C4-2B (cell line): ENCODE results near the gene MAGI2.

Experiments
- H3K27ac ChIP-seq: fragments of 450-650 bp; 2 replicates; pipeline ENCODE4 v1.5.1; 2017
- ZFX ChIP-seq: fragments of 450-650 bp; IDR thresholded peaks from 2 replicates; pipeline ENCODE4 v1.6.1; 2017
- TF ChIP-seq, protein P1 (sequence below): fragments of 450-650 bp; conservative IDR thresholded peaks from 2 replicates; pipeline ENCODE4 v1.5.1; 2017; ENCODE audit warnings: mild to moderate bottlenecking

MAGI2 gene

DNA sequence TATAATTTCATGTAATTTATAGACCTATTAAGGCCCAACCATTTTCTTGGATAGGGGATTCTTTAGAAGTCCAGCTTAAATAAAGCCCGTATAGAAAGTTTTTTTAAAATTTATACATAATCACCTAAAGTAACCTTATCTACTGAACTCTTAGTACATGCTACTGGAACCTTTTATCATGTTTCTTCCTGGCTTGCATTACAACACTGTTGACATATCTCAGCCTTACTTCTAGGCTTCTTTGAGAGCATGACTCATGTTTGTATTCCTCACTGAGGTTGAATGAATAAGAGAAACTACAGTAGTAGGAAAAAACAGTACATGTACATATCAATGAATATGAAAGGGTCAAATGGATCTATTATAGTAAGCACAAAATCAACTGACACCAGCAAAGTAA, 8.2 kb upstream of the MAGI2 start:
- no peak overlapping the region for H3K27ac ChIP-seq
- TF ChIP-seq ZFX = no peak
- TF ChIP-seq, protein P1, sequence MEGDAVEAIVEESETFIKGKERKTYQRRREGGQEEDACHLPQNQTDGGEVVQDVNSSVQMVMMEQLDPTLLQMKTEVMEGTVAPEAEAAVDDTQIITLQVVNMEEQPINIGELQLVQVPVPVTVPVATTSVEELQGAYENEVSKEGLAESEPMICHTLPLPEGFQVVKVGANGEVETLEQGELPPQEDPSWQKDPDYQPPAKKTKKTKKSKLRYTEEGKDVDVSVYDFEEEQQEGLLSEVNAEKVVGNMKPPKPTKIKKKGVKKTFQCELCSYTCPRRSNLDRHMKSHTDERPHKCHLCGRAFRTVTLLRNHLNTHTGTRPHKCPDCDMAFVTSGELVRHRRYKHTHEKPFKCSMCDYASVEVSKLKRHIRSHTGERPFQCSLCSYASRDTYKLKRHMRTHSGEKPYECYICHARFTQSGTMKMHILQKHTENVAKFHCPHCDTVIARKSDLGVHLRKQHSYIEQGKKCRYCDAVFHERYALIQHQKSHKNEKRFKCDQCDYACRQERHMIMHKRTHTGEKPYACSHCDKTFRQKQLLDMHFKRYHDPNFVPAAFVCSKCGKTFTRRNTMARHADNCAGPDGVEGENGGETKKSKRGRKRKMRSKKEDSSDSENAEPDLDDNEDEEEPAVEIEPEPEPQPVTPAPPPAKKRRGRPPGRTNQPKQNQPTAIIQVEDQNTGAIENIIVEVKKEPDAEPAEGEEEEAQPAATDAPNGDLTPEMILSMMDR = no peak

DNA sequence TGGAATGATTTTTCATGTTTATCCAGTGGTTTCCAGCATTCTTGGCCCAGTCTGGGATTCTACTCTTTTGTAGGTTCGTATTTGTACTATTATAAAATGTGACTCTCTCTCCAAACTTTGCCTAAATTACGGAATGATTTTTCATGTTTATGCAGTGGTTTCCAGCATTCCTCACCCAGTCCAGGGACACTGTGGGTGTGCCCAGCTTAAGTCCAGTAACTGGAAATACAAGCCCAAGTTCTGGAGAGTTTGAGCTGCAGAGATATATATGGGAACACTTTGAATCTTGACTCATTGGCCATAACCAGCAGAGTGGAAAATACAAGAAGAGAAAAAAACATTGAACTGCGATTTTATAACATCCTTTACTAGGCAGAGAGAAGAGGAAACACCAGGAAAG, 5.9 kb upstream of the MAGI2 start:
- no peak overlapping the region for H3K27ac ChIP-seq
- no peak for TF ChIP-seq ZFX
- TF ChIP-seq, protein P1 = no peak

DNA sequence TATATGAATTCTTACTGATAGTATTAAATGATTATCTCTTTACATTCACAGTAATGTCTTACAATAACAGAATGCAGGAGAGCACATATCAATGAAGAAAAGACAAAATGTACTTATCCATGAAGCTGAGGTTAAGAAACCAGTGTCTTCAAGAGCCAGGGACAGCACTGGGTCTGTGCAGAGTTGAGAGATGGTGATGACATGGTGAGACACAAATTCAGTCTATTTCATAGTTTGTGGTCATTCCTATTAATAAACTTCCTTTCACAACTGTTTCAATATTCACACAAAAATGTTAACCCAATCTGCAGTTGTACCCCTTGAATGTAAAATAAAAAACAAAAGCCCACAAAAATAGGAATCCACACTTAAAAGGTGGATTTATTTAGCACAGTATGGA, 5.3 kb upstream of the MAGI2 start:
- TF ChIP-seq, protein P1 = no peak
- TF ChIP-seq ZFX = no peak
- H3K27ac ChIP-seq = no peak overlapping the region

DNA sequence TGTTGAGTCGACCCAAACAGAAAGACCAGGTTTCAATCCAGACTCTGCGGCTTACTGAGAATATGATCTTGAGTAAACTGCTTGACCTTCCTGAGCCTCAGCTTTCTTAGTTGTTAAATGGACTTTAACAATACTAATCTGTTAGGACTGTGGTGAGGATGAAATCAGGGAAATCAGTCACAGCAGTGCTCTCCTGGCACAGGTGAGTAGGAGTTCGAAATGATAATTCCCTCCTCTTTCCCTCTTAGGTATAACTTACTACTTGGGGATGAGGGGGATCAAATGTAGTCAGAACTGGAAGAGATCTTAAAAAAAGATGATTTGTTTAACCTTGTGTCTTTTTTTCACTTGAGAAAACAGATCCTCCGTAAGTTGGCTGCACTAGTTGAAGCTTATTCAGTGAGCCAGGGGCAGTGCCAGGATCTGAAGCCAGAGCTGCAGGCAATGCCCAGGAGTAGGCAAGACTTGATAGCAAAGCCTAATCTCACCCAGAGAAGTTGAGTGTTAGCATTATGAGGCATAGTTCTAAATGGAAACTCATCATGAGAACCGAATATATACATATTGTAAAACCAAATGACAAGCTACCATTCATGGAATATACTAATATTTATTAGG, 1.8 kb upstream of the MAGI2 start:
- TF ChIP-seq, protein P1 = no peak
- TF ChIP-seq ZFX = no peak
- H3K27ac ChIP-seq = no peak overlapping the region

DNA sequence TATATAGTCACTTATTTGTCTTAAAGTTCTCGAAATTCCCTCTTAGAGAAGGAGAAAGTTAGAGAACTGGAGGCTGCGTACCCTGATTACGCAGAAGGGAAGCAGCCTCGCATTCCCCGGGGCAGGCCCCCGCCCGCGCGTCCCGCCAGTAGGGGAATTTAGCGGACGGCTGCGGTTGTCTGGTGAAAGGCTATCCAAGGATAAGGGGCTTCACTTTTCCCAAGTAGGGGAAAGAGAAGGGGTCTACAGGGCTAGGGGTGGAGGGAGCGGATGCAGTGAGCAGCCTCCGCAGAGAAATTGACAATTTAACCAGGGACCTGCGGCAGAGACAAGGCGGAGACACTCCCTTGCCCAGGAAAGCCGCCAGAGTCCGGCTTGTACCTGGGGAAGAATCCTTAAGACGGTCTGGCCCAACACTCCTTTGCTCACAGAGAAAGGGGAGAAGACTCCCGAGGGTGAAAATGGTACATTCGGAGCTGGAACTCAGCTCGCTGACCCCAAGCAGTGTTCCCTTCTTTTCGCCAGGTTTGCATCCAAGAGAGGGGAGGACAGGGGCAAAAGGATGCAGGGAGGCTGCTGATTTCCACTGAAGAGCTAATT, 994 bp upstream of the MAGI2 start:
- no peak overlapping the region for H3K27ac ChIP-seq
- TF ChIP-seq, protein P1 = no peak
- no peak for TF ChIP-seq ZFX

DNA sequence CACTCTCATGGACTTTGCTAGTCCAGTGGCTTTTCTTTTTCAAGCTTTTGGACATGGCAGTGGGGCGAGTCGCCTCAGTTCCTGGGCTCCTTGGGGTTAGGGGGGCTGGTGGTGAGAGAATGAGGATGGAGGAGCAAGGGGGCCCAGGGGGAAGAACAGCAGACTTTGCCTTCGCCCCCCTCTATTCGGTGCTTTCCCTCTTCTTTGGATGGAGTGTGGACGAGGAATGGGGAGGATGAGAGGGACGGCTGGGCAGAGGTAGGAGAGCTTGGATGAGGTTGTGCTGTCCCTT, 255 bp downstream of the MAGI2 start:
- no peak for TF ChIP-seq ZFX
- TF ChIP-seq, protein P1 = no peak
- H3K27ac ChIP-seq = no peak overlapping the region

DNA sequence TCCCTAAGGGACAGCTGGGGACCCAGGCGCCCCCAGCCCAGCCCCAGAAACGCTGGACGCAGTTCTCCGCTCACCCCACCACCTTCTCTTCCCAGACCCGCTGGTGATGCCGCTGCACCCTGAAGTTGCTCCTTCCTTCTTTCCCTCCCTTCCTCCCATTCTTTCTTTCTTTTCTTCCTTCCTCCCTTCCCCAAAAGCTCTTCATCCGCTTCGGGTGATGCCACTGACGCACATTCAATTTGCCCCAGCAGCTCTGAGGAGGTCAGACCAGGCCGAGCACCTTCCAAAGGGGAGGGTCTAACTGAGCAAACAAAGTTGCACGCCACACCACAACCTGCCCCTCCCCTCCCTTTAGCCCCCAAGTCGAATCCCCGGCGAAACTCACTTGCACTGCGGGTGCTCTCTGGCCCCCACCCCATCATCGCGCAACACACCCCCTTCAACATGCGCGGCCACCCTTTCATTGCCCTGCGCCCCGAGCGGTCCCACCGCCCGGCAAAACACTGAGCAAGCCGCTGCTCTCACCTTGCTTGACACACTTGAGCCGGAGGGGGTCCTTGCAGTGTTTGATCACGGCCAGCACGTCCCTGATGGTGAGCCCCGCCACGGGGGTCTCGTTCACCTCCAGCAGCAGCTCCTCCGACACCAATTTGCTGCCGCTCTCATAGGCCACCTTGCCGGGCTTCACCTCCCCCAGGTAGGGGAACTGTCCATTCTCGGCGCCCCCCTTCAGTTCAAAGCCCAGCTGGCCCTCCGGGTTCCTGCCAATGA, 787 bp downstream of the MAGI2 start:
- H3K27ac ChIP-seq = no peak overlapping the region
- TF ChIP-seq, protein P1 = no peak
- TF ChIP-seq ZFX = no peak
